Heart left ventricle (tissue), 13 donors: ENCODE measurements around the gene SNRPB2.

Source experiments
- CTCF ChIP-seq, 12 donors: fragments of 200-600 bp; sonication (generic) in 4 of 12; IDR thresholded peaks; one replicate each; pipeline versions ENCODE4 v1.5.0 to v1.8.0; 2018 to 2022; ENCODE audit warnings: antibody characterized with exemption in 12 of 12, mild to moderate bottlenecking in 5 of 12
- POLR2A ChIP-seq, 2 donors: fragments of 450-650 bp; IDR thresholded peaks; one replicate each; pipeline ENCODE4 v1.6.1; 2017; ENCODE audit warnings: antibody characterized with exemption in 2 of 2, mild to moderate bottlenecking in 2 of 2, moderate library complexity in 2 of 2
- donor health status: ischemic (EF 13 %, LVEDD 7.1; RV severe dilation, severe dysfunction).
- donor health status: DM: no; HTN: yes; CAD: no.
- donor health status: DM: no; HTN: no; CAD: no.
- donor health status: ischemic (EF 25% LVEDD 6.9; RV normal size, moderate dysfunction).
- donor health status: ischemic (EF 25% LVEDD 5.7; RV mildly dilated, moderate dysfunction).
- donor health status: ischemic (EF 35%, LVEDD 5.7; RV mildly dilated, moderate dysfunction).
- donor health status: nonischemic (EF 11% LVEDD 7.7; RV severe dilation, severe dysfunction).
- donor health status: DM: yes; HTN: yes; CAD: no.
- donor health status: PGD.
- donor health status: ischemic (EF 29% LVEDD 5.4; RV normal size, mild dysfunction).
- donor health status: nonischemic (EF 23%, LVEDD 6.1; RV moderate dilation, normal function).

- TF ChIP-seq CTCF (IDR thresholded peaks at IDR 0.05) (no peak), POLR2A (IDR thresholded peaks at IDR 0.05) (no peak)
These were observed 15.6 kb upstream of the SNRPB2 start for GRCh38 chr20:16714242-16714641.
